ENCODE data around the gene PLVAP. TPM values are rescaled to one million over a fixed set of nuclear protein-coding genes. Genes with fewer than 3 reads are reported as not detected.
A peak's percentile ranks its signal among the peaks of the same experiment; 100 is the strongest.

The PLVAP gene
- total and polyA plus RNA-seq, 9 of the 15 experiments (the other 6 are each of a cell fraction or from before 2014, with no cell fraction given): 0.09 to 0.84 (median 0.51) TPM; not detected in 4

GRCh38 chr19:17336872-17337674, 40.1 kb downstream of the PLVAP start, which contains the start of gene GTPBP3 (continued):
- TF ChIP-seq PATZ1 (CRISPR knock-in tag; IDR thresholded peaks at IDR 0.05; ENCODE audit: borderline replicate concordance): no peak
- TF ChIP-seq ZNF79 (CRISPR knock-in tag; IDR thresholded peaks at IDR 0.05; ENCODE audit: low read depth): no peak
- peak; percentile 11; the same call in 1 of the 2 replicates for TF ChIP-seq SMC3 (conservative IDR thresholded peaks at IDR 0.05; ENCODE audit: insufficient read depth, low read depth, low read length)
- TF ChIP-seq SLC30A9 (CRISPR knock-in tag; IDR thresholded peaks at IDR 0.05): no peak
- peak; percentile 97 for TF ChIP-seq GABPA (tag; conservative IDR thresholded peaks at IDR 0.05; ENCODE audit: low read depth)
- TF ChIP-seq ASH1L (IDR thresholded peaks at IDR 0.05; ENCODE audit: borderline replicate concordance, low read depth, partially characterized antibody): peak; percentile 95
- TF ChIP-seq CHD2 (IDR thresholded peaks at IDR 0.05; ENCODE audit: low read depth, low read length): peak; percentile 79
- TF ChIP-seq ZBTB5 (IDR thresholded peaks at IDR 0.05): peak; percentile 69; the same call in 1 of the 2 replicates
- TF ChIP-seq TRIM28 (IDR thresholded peaks at IDR 0.05): peak; percentile 83; the same call in 1 of the 2 replicates
- no peak for TF ChIP-seq RFX7 (CRISPR knock-in tag; IDR thresholded peaks at IDR 0.05)
- TF ChIP-seq E2F4 (CRISPR knock-in tag; IDR thresholded peaks at IDR 0.05; ENCODE audit: low read depth): peak; percentile 93
- TF ChIP-seq ZNF707 (CRISPR knock-in tag; conservative IDR thresholded peaks at IDR 0.05): no peak
- TF ChIP-seq ZNF318 (IDR thresholded peaks at IDR 0.05; ENCODE audit: borderline replicate concordance in 1 of 2, low read depth in 1 of 2): peak in 1 of 2 experiments; percentile 50; a peak in 1 of 4 replicates

Data from K562 (cell line).